K562 (cell line): ENCODE measurements around the gene MYCT1. TPM values are rescaled to one million over a fixed set of nuclear protein-coding genes. Genes with fewer than 3 reads are reported as not detected.
A peak's percentile ranks its signal among the peaks of the same experiment; 100 is the strongest.

Experiments
- ATAC-seq: fragments of 200-7000 bp; cut with Tn5 transposase; 3 replicates; pipeline ENCODE4 v1.9.1; 2020; ENCODE audit warnings: moderate library complexity
- BruUV-seq: library from RNA; stranded (reverse); fragments of 400-500 nt; replicated peaks from 2 replicates; lab custom pipeline; 2021; lab: Mats Ljungman, UMichigan
- CTCF ChIA-PET: fragments of 300-600 bp; formaldehyde crosslinking; extraction: SDS; loops from one replicate; lab custom pipeline; 2021; ENCODE audit warnings: low intra/inter-chr PET ratio; lab: Yijun Ruan, JAX
- POLR2A ChIA-PET: fragments of 300-600, 350-650 bp; sonication (Branson Sonifier 250); formaldehyde crosslinking; extraction: SDS; loops from one replicate; lab custom pipeline; 2021; ENCODE audit warnings: antibody characterized with exemption, inconsistent platforms; lab: Yijun Ruan, JAX
- DNase-seq, 4 experiments: peaks; one replicate each; pipeline versions ENCODE4 v3.0.0 to v3.0.0-alpha.2; 2011 to 2018; ENCODE audit warnings: low spot score in 3 of 4, mixed read lengths in 3 of 4; ENCODE audit errors: extremely low read depth in 1 of 4
- FAIRE-seq: peaks from 2 replicates; lab custom pipeline; 2011; peaks lifted over from hg19 to GRCh38; lab: Jason Lieb, UNC
- H2AFZ ChIP-seq: 2 replicates; pipeline ENCODE4 v1.6.0; 2011; ENCODE audit warnings: low read depth, low read length, control low read depth, inconsistent platforms
- H3K27ac ChIP-seq: fragments of 200-600 bp; 3 replicates; pipeline ENCODE4 v1.8.0; 2011; ENCODE audit warnings: low read depth, mild to moderate bottlenecking, control low read depth, inconsistent platforms, low read length, moderate library complexity, mixed read lengths; ENCODE audit errors: extremely low read depth
- H3K27me3 ChIP-seq, 2 experiments: fragments of 300-600 bp in 1 of 2; 2 replicates in 1 of 2; 3 replicates in 1 of 2; pipeline versions ENCODE4 v1.6.0 to v1.8.0; 2011; ENCODE audit warnings: inconsistent platforms in 2 of 2, low read length in 2 of 2, mild to moderate bottlenecking in 1 of 2, mixed read lengths in 1 of 2, moderate library complexity in 1 of 2; ENCODE audit not compliant: control insufficient read depth in 2 of 2, insufficient read depth in 2 of 2
- H3K36me3 ChIP-seq: fragments of 300-600 bp; 3 replicates; pipeline ENCODE4 v1.8.0; 2011; ENCODE audit warnings: mild to moderate bottlenecking, low read length, inconsistent platforms; ENCODE audit not compliant: control insufficient read depth, insufficient read depth
- H3K4me1 ChIP-seq, 2 experiments: fragments of 200-600 bp in 1 of 2; replicated peaks in 1 of 2; 2 replicates in 1 of 2; 3 replicates in 1 of 2; pipeline versions ENCODE4 v1.5.1 to v1.8.0; 2011; ENCODE audit warnings: inconsistent platforms in 2 of 2, low read length in 2 of 2, mild to moderate bottlenecking in 1 of 2, mixed read lengths in 1 of 2, moderate library complexity in 1 of 2; ENCODE audit not compliant: control insufficient read depth in 2 of 2, insufficient read depth in 2 of 2
- H3K4me2 ChIP-seq: 2 replicates; pipeline ENCODE4 v1.6.1; 2011; ENCODE audit warnings: low read length, control low read depth, inconsistent platforms, mixed read lengths; ENCODE audit not compliant: insufficient read depth
- H3K4me3 ChIP-seq: fragments of 200-600 bp; sonication (generic), shearing (Covaris generic); 2 replicates; pipeline ENCODE4 v1.5.1; 2016; ENCODE audit warnings: control low read depth, inconsistent platforms
- H3K79me2 ChIP-seq: fragments of 200-600 bp; 3 replicates; pipeline ENCODE4 v1.8.0; 2011; ENCODE audit warnings: low read length, inconsistent platforms; ENCODE audit not compliant: control insufficient read depth, insufficient read depth
- H3K9ac ChIP-seq, 2 experiments: 2 replicates each; pipeline versions ENCODE4 v1.6.0 to v1.6.1; 2011; ENCODE audit warnings: low read depth in 2 of 2, low read length in 2 of 2, control low read depth in 1 of 2, inconsistent platforms in 1 of 2, mild to moderate bottlenecking in 1 of 2, mixed read lengths in 1 of 2; ENCODE audit not compliant: insufficient read depth in 1 of 2
- H3K9me1 ChIP-seq: one replicate; pipeline ENCODE4 v1.6.0; 2011; ENCODE audit warnings: inconsistent platforms, mild to moderate bottlenecking, low read length, moderate library complexity; ENCODE audit not compliant: control insufficient read depth, insufficient read depth
- H3K9me3 ChIP-seq: replicated peaks from 2 replicates; pipeline ENCODE4 v1.5.1; 2011; ENCODE audit warnings: low read depth, low read length, inconsistent platforms; ENCODE audit not compliant: control insufficient read depth, insufficient read depth
- H4K20me1 ChIP-seq: replicated peaks from 2 replicates; pipeline ENCODE4 v1.6.1; 2011; ENCODE audit warnings: low read length, inconsistent platforms, mixed read lengths; ENCODE audit not compliant: control insufficient read depth, insufficient read depth
- ARID4B ChIP-seq: sonication (generic); formaldehyde crosslinking; IDR thresholded peaks from 2 replicates; pipeline ENCODE4 v1.8.0; 2022; ENCODE audit warnings: mild to moderate bottlenecking, missing genetic modification reagents
- CEBPG ChIP-seq, 3 experiments: fragments of 200-800 bp in 1 of 3; sonication (Bioruptor generic) in 1 of 3; sonication (generic) in 1 of 3; formaldehyde crosslinking in 1 of 3; IDR thresholded peaks in 2 of 3; conservative IDR thresholded peaks in 1 of 3; 2 replicates each; pipeline versions ENCODE4 v1.6.1 to v1.8.0; 2016 to 2022; ENCODE audit warnings: missing compliant biosample characterization in 2 of 3, missing genetic modification characterization in 2 of 3, mild to moderate bottlenecking in 1 of 3, missing genetic modification reagents in 1 of 3
- WGBS: fragments of 100-300 bp; shearing (Covaris generic); methylation state at CpG from one replicate; pipeline ENCODE4 v1.1.6; 2016; ENCODE audit warnings: low coverage, mixed read lengths; ENCODE audit not compliant: insufficient coverage; ENCODE audit errors: missing lambda C conversion rate; 5-methylcytosine and 5-hydroxymethylcytosine counted together
- in situ Hi-C: fragments of 300-500 bp; cut with MboI; formaldehyde crosslinking; loops from 4 replicates; pipeline ENCODE4 v1.15.0; 2018; ENCODE audit warnings: inconsistent platforms, mixed read lengths
- intact Hi-C: fragments of 100-400 bp; cut with micrococcal nuclease; formaldehyde crosslinking; loops from 2 replicates; pipeline ENCODE4 v1.14.2; 2022
- polyA plus RNA-seq, 8 experiments: library from polyadenylated mRNA; depleted of rRNA in 4 of 8; stranded (reverse) in 5 of 8; unstranded in 3 of 8; fragments of >200 nt; fragmentation: Nextera tagmentation in 2 of 8; fragmentation: Illumina TruSeq in 1 of 8; extraction: Ambion mirVana in 2 of 8; extraction: Trizol in 1 of 8; gene quantifications; 2 replicates each; pipeline versions ENCODE4 v1.2.1 to v1.2.3, GENCODE V29; 2011 to 2014; ENCODE audit warnings: inconsistent platforms in 1 of 8, missing spikeins in 1 of 8
- total RNA-seq, 7 experiments: library from RNA; depleted of rRNA in 6 of 7; stranded (reverse); fragments of >200 nt in 6 of 7; fragmentation: Illumina TruSeq in 2 of 7; extraction: Trizol in 2 of 7; gene quantifications; 2 replicates each; pipeline versions ENCODE4 v1.2.1 to v1.2.3, GENCODE V29; 2011 to 2021; ENCODE audit warnings: low replicate concordance in 1 of 7
- TF ChIP-seq, protein P1 (sequence below), 2 experiments: fragments of 450-650 bp in 1 of 2; sonication (generic) in 1 of 2; formaldehyde crosslinking in 1 of 2; IDR thresholded peaks in 1 of 2; conservative IDR thresholded peaks in 1 of 2; 2 replicates each; pipeline versions ENCODE4 v1.6.1 to v1.8.1; 2016 to 2023; ENCODE audit warnings: mild to moderate bottlenecking in 2 of 2, moderate library complexity in 2 of 2, inconsistent platforms in 1 of 2, missing genetic modification reagents in 1 of 2

Gene MYCT1
- total and polyA plus RNA-seq, 9 of the 15 experiments (the other 6 are each of a cell fraction or from before 2014, with no cell fraction given) = 0.04 to 0.28 (median 0.08) TPM; not detected in 2

DNA sequence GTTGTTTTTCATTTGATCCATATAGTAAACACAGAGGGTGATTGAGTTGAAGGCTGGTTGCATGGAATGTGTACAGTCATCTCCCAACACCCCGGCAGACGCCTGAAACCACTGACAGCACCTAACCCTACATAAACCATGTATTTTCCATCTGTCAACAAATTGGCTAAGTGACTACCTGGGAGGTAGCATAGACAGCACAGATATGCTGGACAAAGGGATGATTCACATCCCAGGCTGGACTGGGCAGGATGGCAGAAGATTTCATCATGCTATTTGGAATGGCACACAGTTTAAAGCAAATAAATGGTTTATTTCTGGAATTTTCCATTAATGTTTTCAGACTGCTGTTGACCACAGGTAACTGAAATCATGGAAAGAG is 48.5 kb downstream of the MYCT1 start:
- intact Hi-C loops = no loop called here
- FAIRE-seq = no peak
- no peaks in the 10 kb centered on the region for H3K27me3 ChIP-seq
- BruUV-seq = no TSS peak
- DNase-seq = no peak
- no peak overlapping the region for H3K27ac ChIP-seq
- WGBS = 0% methylated on average over 2 of the region's 2 CpGs
- ChIA-PET POLR2A (no interaction called here), CTCF (no interaction called here)
- H3K4me1 ChIP-seq = no peaks in the 10 kb centered on the region
- no peaks in the 10 kb centered on the region for H3K9me1 ChIP-seq
- no peak overlapping the region for H3K4me3 ChIP-seq
- H3K4me2 ChIP-seq = no peak overlapping the region
- no peak for TF ChIP-seq CEBPG (CRISPR knock-in tag; IDR thresholded peaks at IDR 0.05)
- peak in 1 of 2 experiments; percentile 72; a peak in 2 of 4 replicates for TF ChIP-seq CEBPG (tag; conservative IDR thresholded peaks at IDR 0.05 in 1 of 2, IDR thresholded peaks at IDR 0.05 in 1 of 2)
- no peak for TF ChIP-seq ARID4B (CRISPR knock-in tag)
- TF ChIP-seq, protein P1, sequence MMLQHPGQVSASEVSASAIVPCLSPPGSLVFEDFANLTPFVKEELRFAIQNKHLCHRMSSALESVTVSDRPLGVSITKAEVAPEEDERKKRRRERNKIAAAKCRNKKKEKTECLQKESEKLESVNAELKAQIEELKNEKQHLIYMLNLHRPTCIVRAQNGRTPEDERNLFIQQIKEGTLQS (IDR thresholded peaks at IDR 0.05) = peak; percentile 31; the same call in 1 of the 2 replicates
- TF ChIP-seq, protein P1 (CRISPR knock-in tag; conservative IDR thresholded peaks at IDR 0.05) = no peak
- H2AFZ ChIP-seq = no peak overlapping the region
- H3K36me3 ChIP-seq = no peaks in the 10 kb centered on the region
- in situ Hi-C loops = loop anchor here (10.0 kb wide), 1 partner anchor 209 kb away; no protein-coding TSS in a partner anchor
- no peak overlapping the region for H3K9ac ChIP-seq
- no peaks in the 10 kb centered on the region for H4K20me1 ChIP-seq
- no peak for ATAC-seq
- H3K9me3 ChIP-seq = no peaks in the 10 kb centered on the region
- no peaks in the 10 kb centered on the region for H3K79me2 ChIP-seq
